ENCODE data around the gene DNAJC15.

The DNAJC15 gene

GRCh38 chr13:43122791-43123190, 99.4 kb downstream of the DNAJC15 start:
- Histone ChIP-seq H3K4me3 (ENCODE audit: low read length, poor library complexity, severe bottlenecking) (no peak overlapping the region), H4K20me1 (ENCODE audit: insufficient read depth, low read length, poor library complexity, severe bottlenecking) (no peaks in the 10 kb centered on the region), H3F3A (ENCODE audit: low read depth) (no peaks in the 10 kb centered on the region), H3K27me3 (ENCODE audit: insufficient read depth, low read length, poor library complexity, severe bottlenecking) (no peaks in the 10 kb centered on the region), H2AFZ (ENCODE audit: low read length) (no peak overlapping the region), H3K79me2 (ENCODE audit: insufficient read depth, low read length) (no peaks in the 10 kb centered on the region), H3K4me2 (ENCODE audit: low read depth, low read length, poor library complexity, severe bottlenecking) (no peak overlapping the region), H3K9me3 (ENCODE audit: insufficient read depth, low read depth, low read length) (no peaks in the 10 kb centered on the region), H3K9ac (ENCODE audit: low read depth, low read length, poor library complexity, severe bottlenecking) (no peak overlapping the region), H3K36me3 (ENCODE audit: insufficient read depth, low read length) (no peaks in the 10 kb centered on the region), H3K9me2 (replicated peaks; ENCODE audit: low read depth, low read length) (no peaks in the 10 kb centered on the region), H3K4me1 (ENCODE audit: insufficient read depth, low read length, poor library complexity, severe bottlenecking) (peaks cover 10% of the 10 kb centered on the region)
- no peak for TF ChIP-seq EZH2phosphoT487 (IDR thresholded peaks at IDR 0.05; ENCODE audit: borderline replicate concordance)
- TF ChIP-seq, protein P1, sequence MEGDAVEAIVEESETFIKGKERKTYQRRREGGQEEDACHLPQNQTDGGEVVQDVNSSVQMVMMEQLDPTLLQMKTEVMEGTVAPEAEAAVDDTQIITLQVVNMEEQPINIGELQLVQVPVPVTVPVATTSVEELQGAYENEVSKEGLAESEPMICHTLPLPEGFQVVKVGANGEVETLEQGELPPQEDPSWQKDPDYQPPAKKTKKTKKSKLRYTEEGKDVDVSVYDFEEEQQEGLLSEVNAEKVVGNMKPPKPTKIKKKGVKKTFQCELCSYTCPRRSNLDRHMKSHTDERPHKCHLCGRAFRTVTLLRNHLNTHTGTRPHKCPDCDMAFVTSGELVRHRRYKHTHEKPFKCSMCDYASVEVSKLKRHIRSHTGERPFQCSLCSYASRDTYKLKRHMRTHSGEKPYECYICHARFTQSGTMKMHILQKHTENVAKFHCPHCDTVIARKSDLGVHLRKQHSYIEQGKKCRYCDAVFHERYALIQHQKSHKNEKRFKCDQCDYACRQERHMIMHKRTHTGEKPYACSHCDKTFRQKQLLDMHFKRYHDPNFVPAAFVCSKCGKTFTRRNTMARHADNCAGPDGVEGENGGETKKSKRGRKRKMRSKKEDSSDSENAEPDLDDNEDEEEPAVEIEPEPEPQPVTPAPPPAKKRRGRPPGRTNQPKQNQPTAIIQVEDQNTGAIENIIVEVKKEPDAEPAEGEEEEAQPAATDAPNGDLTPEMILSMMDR (conservative IDR thresholded peaks at IDR 0.05; ENCODE audit: low read length): no peak

- Histone ChIP-seq H3K4me3 (ENCODE audit: low read length, poor library complexity, severe bottlenecking) (no peak overlapping the region), H3K9me2 (replicated peaks; ENCODE audit: low read depth, low read length) (no peaks in the 10 kb centered on the region), H3K36me3 (ENCODE audit: insufficient read depth, low read length) (no peaks in the 10 kb centered on the region), H3K4me1 (ENCODE audit: insufficient read depth, low read length, poor library complexity, severe bottlenecking) (peaks cover 15% of the 10 kb centered on the region), H3K4me2 (ENCODE audit: low read depth, low read length, poor library complexity, severe bottlenecking) (no peak overlapping the region), H2AFZ (ENCODE audit: low read length) (no peak overlapping the region), H3K9ac (ENCODE audit: low read depth, low read length, poor library complexity, severe bottlenecking) (no peak overlapping the region), H3K79me2 (ENCODE audit: insufficient read depth, low read length) (no peaks in the 10 kb centered on the region), H3K27me3 (ENCODE audit: insufficient read depth, low read length, poor library complexity, severe bottlenecking) (no peaks in the 10 kb centered on the region), H3F3A (ENCODE audit: low read depth) (no peaks in the 10 kb centered on the region), H4K20me1 (ENCODE audit: insufficient read depth, low read length, poor library complexity, severe bottlenecking) (no peaks in the 10 kb centered on the region), H3K9me3 (ENCODE audit: insufficient read depth, low read depth, low read length) (no peaks in the 10 kb centered on the region)
- TF ChIP-seq, protein P1 (conservative IDR thresholded peaks at IDR 0.05; ENCODE audit: low read length): no peak
- no peak for TF ChIP-seq EZH2phosphoT487 (IDR thresholded peaks at IDR 0.05; ENCODE audit: borderline replicate concordance)
Observed at GRCh38 chr13:43123856-43124255, 100.5 kb downstream of the DNAJC15 start.

- Histone ChIP-seq H3K36me3 (ENCODE audit: insufficient read depth, low read length) (no peaks in the 10 kb centered on the region), H3K9me2 (replicated peaks; ENCODE audit: low read depth, low read length) (no peaks in the 10 kb centered on the region), H2AFZ (ENCODE audit: low read length) (no peak overlapping the region), H3K79me2 (ENCODE audit: insufficient read depth, low read length) (no peaks in the 10 kb centered on the region), H3K4me1 (ENCODE audit: insufficient read depth, low read length, poor library complexity, severe bottlenecking) (peaks cover 15% of the 10 kb centered on the region), H3K27me3 (ENCODE audit: insufficient read depth, low read length, poor library complexity, severe bottlenecking) (no peaks in the 10 kb centered on the region), H3K4me3 (ENCODE audit: low read length, poor library complexity, severe bottlenecking) (no peak overlapping the region), H3K4me2 (ENCODE audit: low read depth, low read length, poor library complexity, severe bottlenecking) (no peak overlapping the region), H3K9me3 (ENCODE audit: insufficient read depth, low read depth, low read length) (no peaks in the 10 kb centered on the region), H3F3A (ENCODE audit: low read depth) (no peaks in the 10 kb centered on the region), H3K9ac (ENCODE audit: low read depth, low read length, poor library complexity, severe bottlenecking) (no peak overlapping the region), H4K20me1 (ENCODE audit: insufficient read depth, low read length, poor library complexity, severe bottlenecking) (no peaks in the 10 kb centered on the region)
- TF ChIP-seq EZH2phosphoT487 (IDR thresholded peaks at IDR 0.05; ENCODE audit: borderline replicate concordance): no peak
- TF ChIP-seq, protein P1 (conservative IDR thresholded peaks at IDR 0.05; ENCODE audit: low read length): no peak
Observed at GRCh38 chr13:43124490-43124889, 101.1 kb downstream of the DNAJC15 start.

Data from Loucy (cell line).